Endothelial cell (in vitro differentiated cells): ENCODE results near the gene ZNF644. TPM values are rescaled to one million over a fixed set of nuclear protein-coding genes. Genes with fewer than 3 reads are reported as not detected.
"Not testable (repeated sequence)": the region's sequence is repeated elsewhere in the genome, so short reads cannot be mapped to it uniquely, and the experiment has no call there.

Source experiments
- DNase-seq: peaks from one replicate; pipeline ENCODE4 v3.0.0; 2021; ENCODE audit warnings: low spot score
- H3K27ac Mint-ChIP-seq: one replicate; pipeline ENCODE4 v1.8.0; 2021; ENCODE audit warnings: mixed read lengths, inconsistent platforms; ENCODE audit not compliant: unreplicated experiment
- H3K27me3 Mint-ChIP-seq: one replicate; pipeline ENCODE4 v1.8.0; 2021; ENCODE audit warnings: mild to moderate bottlenecking, moderate library complexity, mixed read lengths, inconsistent platforms; ENCODE audit not compliant: unreplicated experiment
- H3K36me3 Mint-ChIP-seq: one replicate; pipeline ENCODE4 v1.8.0; 2021; ENCODE audit warnings: mild to moderate bottlenecking, low read depth, mixed read lengths, inconsistent platforms; ENCODE audit not compliant: unreplicated experiment
- H3K4me1 Mint-ChIP-seq: one replicate; pipeline ENCODE4 v1.8.0; 2021; ENCODE audit warnings: mild to moderate bottlenecking, mixed read lengths, inconsistent platforms; ENCODE audit not compliant: unreplicated experiment
- H3K4me3 Mint-ChIP-seq: one replicate; pipeline ENCODE4 v1.8.0; 2021; ENCODE audit warnings: mild to moderate bottlenecking, mixed read lengths, inconsistent platforms; ENCODE audit not compliant: unreplicated experiment
- H3K9me3 Mint-ChIP-seq: one replicate; pipeline ENCODE4 v1.8.0; 2021; ENCODE audit warnings: mixed read lengths, inconsistent platforms; ENCODE audit not compliant: unreplicated experiment
- CTCF ChIP-seq: fragments of 200-600 bp; sonication (generic); IDR thresholded peaks from one replicate; pipeline ENCODE4 v1.5.0; 2021; ENCODE audit warnings: antibody characterized with exemption; ENCODE audit not compliant: unreplicated experiment
- total RNA-seq: library from RNA; stranded (reverse); fragmentation: NEBNext Ultra II Directional; extraction: Animal tissue kit (Norgen Biotek cat#: 25700); gene quantifications from one replicate; pipeline ENCODE4 v1.2.1, GENCODE V29; 2021; ENCODE audit not compliant: unreplicated experiment

The ZNF644 gene
- total RNA-seq, 1 donor from 2014 or later: 67.1 TPM

GRCh38 chr1:91046766-91047165 is 24.9 kb upstream of the ZNF644 start:
- H3K27me3 Mint-ChIP-seq: peaks cover 2% of the 10 kb centered on the region
- H3K36me3 Mint-ChIP-seq: no peaks in the 10 kb centered on the region
- no peak overlapping the region for H3K27ac Mint-ChIP-seq
- H3K4me1 Mint-ChIP-seq: no peaks in the 10 kb centered on the region
- TF ChIP-seq CTCF: no peak
- no peaks in the 10 kb centered on the region for H3K9me3 Mint-ChIP-seq
- no peak overlapping the region for H3K4me3 Mint-ChIP-seq
- DNase-seq: no peak

DNA sequence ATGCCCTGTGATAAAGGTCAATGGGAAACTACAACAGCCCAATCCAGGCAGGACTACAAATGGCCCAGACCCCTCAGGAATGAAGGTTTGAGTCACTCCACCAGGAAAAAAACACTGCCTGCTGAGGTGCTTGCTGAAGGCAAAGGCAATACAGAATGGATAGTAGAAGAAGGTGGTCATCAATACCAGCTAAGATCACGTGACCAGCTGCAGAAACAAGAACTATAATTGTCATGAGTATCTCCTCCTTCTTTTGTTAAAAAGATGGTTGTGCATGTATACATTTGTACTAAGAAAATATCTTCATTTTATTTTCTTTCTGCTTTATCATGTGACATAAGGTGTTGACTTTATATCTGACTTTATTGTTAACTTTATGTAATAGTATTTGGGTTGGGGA is 23.4 kb upstream of the ZNF644 start:
- DNase-seq: no peak
- H3K36me3 Mint-ChIP-seq: no peaks in the 10 kb centered on the region
- H3K4me3 Mint-ChIP-seq: no peak overlapping the region

GRCh38 chr1:91044776-91045175 is 22.9 kb upstream of the ZNF644 start:
- H3K27me3 Mint-ChIP-seq: not testable (repeated sequence)

More for the DNA sequence above, 23.4 kb upstream of the ZNF644 start:
- Mint-ChIP-seq H3K9me3 (peaks cover 5% of the 10 kb centered on the region), H3K27me3 (peaks cover 2% of the 10 kb centered on the region), H3K4me1 (no peaks in the 10 kb centered on the region), H3K27ac (no peak overlapping the region)
- no peak for TF ChIP-seq CTCF

GRCh38 chr1:91042372-91042771 is 20.5 kb upstream of the ZNF644 start:
- not testable (repeated sequence) for H3K36me3 Mint-ChIP-seq, H3K4me1 Mint-ChIP-seq, H3K27ac Mint-ChIP-seq, H3K9me3 Mint-ChIP-seq, H3K4me3 Mint-ChIP-seq, H3K27me3 Mint-ChIP-seq, DNase-seq

More at GRCh38 chr1:91044776-91045175, 22.9 kb upstream of the ZNF644 start:
- not testable (repeated sequence) for H3K27ac Mint-ChIP-seq, H3K4me3 Mint-ChIP-seq, H3K36me3 Mint-ChIP-seq, DNase-seq, H3K4me1 Mint-ChIP-seq, H3K9me3 Mint-ChIP-seq

- H3K27ac Mint-ChIP-seq: no peak overlapping the region
Measured at GRCh38 chr1:91038582-91038981, 16.7 kb upstream of the ZNF644 start.

More at GRCh38 chr1:91038582-91038981, 16.7 kb upstream of the ZNF644 start:
- no peak for TF ChIP-seq CTCF
- H3K4me3 Mint-ChIP-seq: no peak overlapping the region
- peaks cover 5% of the 10 kb centered on the region for H3K4me1 Mint-ChIP-seq
- no peak for DNase-seq
- no peaks in the 10 kb centered on the region for H3K36me3 Mint-ChIP-seq
- peaks cover 2% of the 10 kb centered on the region for H3K27me3 Mint-ChIP-seq
- H3K9me3 Mint-ChIP-seq: peaks cover 5% of the 10 kb centered on the region
